ENCODE data around the gene ALDOC.
A peak's percentile ranks its signal among the peaks of the same experiment; 100 is the strongest.
"Not testable (repeated sequence)": the region's sequence is repeated elsewhere in the genome, so short reads cannot be mapped to it uniquely, and the experiment has no call there.

ALDOC gene

GRCh38 chr17:28576758-28577465, at the start of gene ALDOC:
Gene ALDOC (minus strand): TSS chr17:28576895. CDS start chr17:28575532, 1,363 bp downstream.
- peak; percentile 97 for DNase-seq

- no peak for DNase-seq
These were observed 47.5 kb upstream of the ALDOC start for GRCh38 chr17:28624148-28624547.

GRCh38 chr17:28623696-28624095, 47.0 kb upstream of the ALDOC start:
- no peak for DNase-seq

GRCh38 chr17:28622186-28622585, 45.5 kb upstream of the ALDOC start:
- DNase-seq = no peak

- no peak for DNase-seq
These were observed 43.3 kb upstream of the ALDOC start for GRCh38 chr17:28620010-28620409.

- DNase-seq = no peak
These were observed 41.8 kb upstream of the ALDOC start for GRCh38 chr17:28618464-28618863.

- no peak for DNase-seq
These were observed 39.6 kb upstream of the ALDOC start for GRCh38 chr17:28616281-28616680.

- no peak for DNase-seq
These were observed 38.7 kb upstream of the ALDOC start for GRCh38 chr17:28615260-28615940.

- no peak for DNase-seq
These were observed 37.3 kb upstream of the ALDOC start, which contains the start of gene RSKR for GRCh38 chr17:28613931-28614381. Gene RSKR (minus strand): TSS chr17:28614185. CDS start chr17:28614161, 24 bp downstream.

GRCh38 chr17:28612936-28613872, 36.5 kb upstream of the ALDOC start:
- DNase-seq = peak; percentile 28

- DNase-seq = no peak
These were observed 35.8 kb upstream of the ALDOC start for GRCh38 chr17:28612531-28612930.

GRCh38 chr17:28610376-28610775, 33.7 kb upstream of the ALDOC start:
- no peak for DNase-seq

- DNase-seq = not testable (repeated sequence)
These were observed 27.3 kb upstream of the ALDOC start for GRCh38 chr17:28604031-28604430.

- peak; percentile 90 for DNase-seq
These were observed 22.9 kb upstream of the ALDOC start for GRCh38 chr17:28599311-28600184.

- DNase-seq = peak; percentile 92
These were observed 22.2 kb upstream of the ALDOC start, which contains the start of gene SPAG5 for GRCh38 chr17:28598799-28599310. Gene SPAG5 (minus strand): TSS chr17:28599025. CDS start chr17:28598946, 79 bp downstream.

- DNase-seq = no peak
These were observed 21.7 kb upstream of the ALDOC start for GRCh38 chr17:28598389-28598788.

- DNase-seq = peak; percentile 34
These were observed 21.1 kb upstream of the ALDOC start for GRCh38 chr17:28597606-28598383.

- DNase-seq = no peak
These were observed 15.6 kb upstream of the ALDOC start for GRCh38 chr17:28592260-28592659.

- no peak for DNase-seq
These were observed 9.2 kb upstream of the ALDOC start for GRCh38 chr17:28585851-28586250.

- DNase-seq = no peak
These were observed 7.7 kb upstream of the ALDOC start for GRCh38 chr17:28584434-28584833.

- no peak for DNase-seq
These were observed 5.8 kb upstream of the ALDOC start for GRCh38 chr17:28582513-28582912.
